Mucosa of descending colon (tissue), 3 donors: ENCODE measurements around the gene EIF4EBP3. TPM values are rescaled to one million over a fixed set of nuclear protein-coding genes. Genes with fewer than 3 reads are reported as not detected.
"Not testable (repeated sequence)": the region's sequence is repeated elsewhere in the genome, so short reads cannot be mapped to it uniquely, and the experiment has no call there.

Experiments
- ATAC-seq: fragments of 200-7000 bp; cut with Tn5 transposase; one replicate; pipeline ENCODE4 v1.9.1; 2020; ENCODE audit warnings: mild to moderate bottlenecking, moderate library complexity
- DNase-seq, 3 donors: peaks; one replicate each; pipeline ENCODE4 v3.0.0-alpha.2; 2020
- H3K36me3 ChIP-seq: fragments of 200-600 bp; one replicate; pipeline ENCODE4 v1.8.0; 2021; ENCODE audit warnings: low read depth, mild to moderate bottlenecking
- H3K4me1 ChIP-seq: fragments of 200-600 bp; one replicate; pipeline ENCODE4 v1.8.0; 2021; ENCODE audit warnings: low read depth, mild to moderate bottlenecking
- H3K4me3 ChIP-seq: fragments of 200-600 bp; one replicate; pipeline ENCODE4 v1.8.0; 2021; ENCODE audit warnings: mild to moderate bottlenecking
- H3K9me3 ChIP-seq: fragments of 200-600 bp; one replicate; pipeline ENCODE4 v1.8.0; 2021; ENCODE audit warnings: mild to moderate bottlenecking
- intact Hi-C, 2 donors: fragments of 100-400 bp; cut with DNase I in 1 of 2; cut with micrococcal nuclease in 1 of 2; formaldehyde crosslinking; loops; one replicate each; pipeline versions ENCODE4 v1.11.0 to v1.11.1; 2022; cut with DNase I, micrococcal nuclease
- total RNA-seq, 3 donors: library from RNA; stranded (reverse); fragmentation: NEBNext Ultra II Directional in 2 of 3; extraction: Animal tissue kit (Norgen Biotek cat#: 25700) in 2 of 3; gene quantifications; one replicate each; pipeline versions ENCODE4 v1.2.1 to v1.2.4, GENCODE V29; 2021 to 2023
- TF ChIP-seq, protein P1 (sequence below): fragments of 200-600 bp; IDR thresholded peaks from one replicate; pipeline ENCODE4 v1.8.0; 2022; ENCODE audit warnings: antibody characterized with exemption, mild to moderate bottlenecking
- donor health status: DM: no; HTN: no; CAD: no; lungs with moderate emphysema.
- donor health status: DM: no; HTN: no; CAD: no.
- donor health status: DM: no; HTN: yes; CAD: no.

Gene EIF4EBP3
- total RNA-seq, 3 donors from 2014 or later = 18.5 to 51.9 (median 23.1) TPM

- Histone ChIP-seq H3K4me3 (no peak overlapping the region), H3K9me3 (no peaks in the 10 kb centered on the region), H3K36me3 (no peaks in the 10 kb centered on the region), H3K4me1 (peaks cover 8% of the 10 kb centered on the region)
- ATAC-seq (peak; percentile 81), DNase-seq (no peak)
- intact Hi-C loops = loop anchor here in 1 of 2 donors (5.0 kb wide), 1 partner anchor 56 kb away; the partner anchor contains the start of gene CD14
- TF ChIP-seq, protein P1, sequence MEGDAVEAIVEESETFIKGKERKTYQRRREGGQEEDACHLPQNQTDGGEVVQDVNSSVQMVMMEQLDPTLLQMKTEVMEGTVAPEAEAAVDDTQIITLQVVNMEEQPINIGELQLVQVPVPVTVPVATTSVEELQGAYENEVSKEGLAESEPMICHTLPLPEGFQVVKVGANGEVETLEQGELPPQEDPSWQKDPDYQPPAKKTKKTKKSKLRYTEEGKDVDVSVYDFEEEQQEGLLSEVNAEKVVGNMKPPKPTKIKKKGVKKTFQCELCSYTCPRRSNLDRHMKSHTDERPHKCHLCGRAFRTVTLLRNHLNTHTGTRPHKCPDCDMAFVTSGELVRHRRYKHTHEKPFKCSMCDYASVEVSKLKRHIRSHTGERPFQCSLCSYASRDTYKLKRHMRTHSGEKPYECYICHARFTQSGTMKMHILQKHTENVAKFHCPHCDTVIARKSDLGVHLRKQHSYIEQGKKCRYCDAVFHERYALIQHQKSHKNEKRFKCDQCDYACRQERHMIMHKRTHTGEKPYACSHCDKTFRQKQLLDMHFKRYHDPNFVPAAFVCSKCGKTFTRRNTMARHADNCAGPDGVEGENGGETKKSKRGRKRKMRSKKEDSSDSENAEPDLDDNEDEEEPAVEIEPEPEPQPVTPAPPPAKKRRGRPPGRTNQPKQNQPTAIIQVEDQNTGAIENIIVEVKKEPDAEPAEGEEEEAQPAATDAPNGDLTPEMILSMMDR = no peak
These were observed 29.3 kb downstream of the EIF4EBP3 start for GRCh38 chr5:140576776-140577201.

GRCh38 chr5:140579188-140579747, 31.8 kb downstream of the EIF4EBP3 start:
- intact Hi-C loops = loop anchor here in 1 of 2 donors (5.0 kb wide), 1 partner anchor 53 kb away; the partner anchor contains the start of gene CD14
- not testable (repeated sequence) for ATAC-seq, H3K36me3 ChIP-seq

GRCh38 chr5:140587495-140587894, 40.0 kb downstream of the EIF4EBP3 start:
- H3K36me3 ChIP-seq = no peaks in the 10 kb centered on the region
- DNase-seq (no peak), ATAC-seq (peak; percentile 35)
- no peak overlapping the region for H3K4me3 ChIP-seq
- no peaks in the 10 kb centered on the region for H3K4me1 ChIP-seq
- no peaks in the 10 kb centered on the region for H3K9me3 ChIP-seq
- intact Hi-C loops = no loop called here
- TF ChIP-seq, protein P1 = no peak

More at GRCh38 chr5:140579188-140579747, 31.8 kb downstream of the EIF4EBP3 start:
- H3K9me3 ChIP-seq, DNase-seq, H3K4me3 ChIP-seq, H3K4me1 ChIP-seq: not testable (repeated sequence)

- Histone ChIP-seq H3K4me1 (no peaks in the 10 kb centered on the region), H3K4me3 (no peak overlapping the region), H3K9me3 (no peaks in the 10 kb centered on the region), H3K36me3 (no peaks in the 10 kb centered on the region)
- ATAC-seq (no peak), DNase-seq (no peak)
- intact Hi-C loops = no loop called here
- TF ChIP-seq, protein P1 = no peak
These were observed 41.0 kb downstream of the EIF4EBP3 start for GRCh38 chr5:140588311-140589070.

- Histone ChIP-seq H3K4me1 (peaks cover 6% of the 10 kb centered on the region), H3K9me3 (no peaks in the 10 kb centered on the region), H3K36me3 (no peaks in the 10 kb centered on the region), H3K4me3 (no peak overlapping the region)
- DNase-seq = no peak
- ATAC-seq = no peak
- intact Hi-C loops = no loop called here
- TF ChIP-seq, protein P1 = no peak
These were observed 43.4 kb downstream of the EIF4EBP3 start for GRCh38 chr5:140590861-140591260.

- Histone ChIP-seq H3K9me3 (no peaks in the 10 kb centered on the region), H3K36me3 (no peaks in the 10 kb centered on the region), H3K4me1 (peaks cover 6% of the 10 kb centered on the region), H3K4me3 (no peak overlapping the region)
- intact Hi-C loops = no loop called here
- TF ChIP-seq, protein P1 = no peak
- DNase-seq (no peak), ATAC-seq (peak; percentile 10)
These were observed 44.4 kb downstream of the EIF4EBP3 start for GRCh38 chr5:140591747-140592372.

- H3K9me3 ChIP-seq, H3K4me1 ChIP-seq, intact Hi-C loops, H3K36me3 ChIP-seq, H3K4me3 ChIP-seq: not testable (repeated sequence)
- DNase-seq (peak in 2 of 3 donors; percentile 42 to 49), ATAC-seq (peak; percentile 45)
These were observed 45.6 kb downstream of the EIF4EBP3 start for GRCh38 chr5:140593070-140593469.
